ENCODE results near the gene LAIR1.

Gene LAIR1

DNA sequence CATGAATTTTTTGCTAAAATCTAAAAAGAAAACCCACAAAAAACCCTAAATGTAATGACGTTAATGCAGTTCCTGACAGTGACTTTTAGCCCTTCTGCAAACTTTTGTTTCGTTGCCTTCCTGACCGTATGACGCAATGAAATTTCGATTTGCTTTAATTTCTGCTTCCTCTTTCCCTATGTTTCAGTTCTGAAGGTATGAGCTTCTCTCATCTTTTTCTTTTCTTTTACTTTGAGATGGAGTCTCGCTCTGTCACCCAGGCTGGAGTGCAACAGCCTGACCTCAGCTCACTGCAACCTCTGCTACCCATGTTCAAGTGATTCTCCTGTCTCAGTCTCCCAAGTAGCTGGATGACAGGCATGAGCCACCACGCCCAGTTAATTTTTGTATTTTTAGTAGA, 45.7 kb downstream of the LAIR1 start:
- no peak overlapping the region for H3K14ac ChIP-seq (ENCODE audit: low read length)
- no peak overlapping the region for H4K12ac ChIP-seq (ENCODE audit: low read depth, low read length)
- no peak overlapping the region for H2AK5ac ChIP-seq (ENCODE audit: low read length)
- H3K79me1 ChIP-seq (ENCODE audit: low read length) = no peaks in the 10 kb centered on the region
- DNase-seq = peak in 1 of 2 donors; percentile 21
- no peak overlapping the region for H2AFZ ChIP-seq (ENCODE audit: insufficient read depth, low read length, poor library complexity)
- H2BK5ac ChIP-seq (ENCODE audit: low read depth, low read length, poor library complexity) = no peak overlapping the region
- H3K18ac ChIP-seq (ENCODE audit: low read length) = no peak overlapping the region
- no peaks in the 10 kb centered on the region for H3K27me3 ChIP-seq (ENCODE audit: insufficient read depth, low read length)
- H2BK12ac ChIP-seq (ENCODE audit: low read length) = no peak overlapping the region
- H3K4me2 ChIP-seq (ENCODE audit: low read length) = no peak overlapping the region
- no peaks in the 10 kb centered on the region for H3K36me3 ChIP-seq (ENCODE audit: control insufficient read depth in 1 of 2, insufficient read depth in 2 of 2, low read length in 2 of 2)
- no peak overlapping the region for H3K4me3 ChIP-seq (ENCODE audit: low read depth, low read length)
- H3K23ac ChIP-seq (ENCODE audit: low read length) = no peak overlapping the region
- H3K9ac ChIP-seq (ENCODE audit: low read length) = no peak overlapping the region
- no peak overlapping the region for H4K91ac ChIP-seq (ENCODE audit: low read depth, low read length)
- no peak overlapping the region for H3K4ac ChIP-seq (ENCODE audit: low read depth, low read length)
- H2BK120ac ChIP-seq (ENCODE audit: insufficient read depth, low read length, poor library complexity) = no peak overlapping the region
- no peaks in the 10 kb centered on the region for H3K4me1 ChIP-seq (ENCODE audit: control insufficient read depth in 1 of 2, insufficient read depth in 2 of 2, low read length in 2 of 2)
- H3K9me3 ChIP-seq (ENCODE audit: insufficient read depth, low read depth, low read length) = peaks cover 16% of the 10 kb centered on the region
- WGBS (ENCODE audit: extremely low coverage, insufficient coverage, insufficient read length) = no CpG with 5 or more reads among the region's 7 CpGs
- no peaks in the 10 kb centered on the region for H3K79me2 ChIP-seq (ENCODE audit: control insufficient read depth, insufficient read depth, low read length, poor library complexity)
- no peak overlapping the region for H3K27ac ChIP-seq (ENCODE audit: low read depth, low read length)
- H4K8ac ChIP-seq (ENCODE audit: low read depth, low read length) = no peak overlapping the region

DNA sequence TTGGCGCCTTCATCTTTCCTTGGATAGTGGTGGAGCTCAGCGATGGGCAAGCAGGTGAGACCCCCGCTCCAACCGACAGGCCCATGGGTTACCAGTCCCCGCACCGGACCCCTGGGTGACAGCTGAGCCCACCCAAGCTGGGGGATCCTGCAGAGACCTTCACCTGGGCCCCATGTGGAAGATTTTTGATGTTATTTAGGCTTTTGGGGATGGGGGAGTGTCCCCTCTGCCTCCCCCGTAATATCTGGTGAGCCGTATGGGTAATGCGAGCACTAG, 46.8 kb downstream of the LAIR1 start:
- WGBS (ENCODE audit: extremely low coverage, insufficient coverage, insufficient read length) = no CpG with 5 or more reads among the region's 9 CpGs
- Histone ChIP-seq H3K4me3 (ENCODE audit: low read depth, low read length) (no peak overlapping the region), H3K18ac (ENCODE audit: low read length) (no peak overlapping the region), H3K27me3 (ENCODE audit: insufficient read depth, low read length) (no peaks in the 10 kb centered on the region), H3K4me1 (ENCODE audit: control insufficient read depth in 1 of 2, insufficient read depth in 2 of 2, low read length in 2 of 2) (no peaks in the 10 kb centered on the region), H2BK5ac (ENCODE audit: low read depth, low read length, poor library complexity) (no peak overlapping the region), H4K12ac (ENCODE audit: low read depth, low read length) (no peak overlapping the region), H2BK120ac (ENCODE audit: insufficient read depth, low read length, poor library complexity) (no peak overlapping the region), H3K4me2 (ENCODE audit: low read length) (no peak overlapping the region), H4K8ac (ENCODE audit: low read depth, low read length) (no peak overlapping the region), H3K79me2 (ENCODE audit: control insufficient read depth, insufficient read depth, low read length, poor library complexity) (no peaks in the 10 kb centered on the region), H3K27ac (ENCODE audit: low read depth, low read length) (no peak overlapping the region), H2BK12ac (ENCODE audit: low read length) (no peak overlapping the region), H3K4ac (ENCODE audit: low read depth, low read length) (no peak overlapping the region), H3K14ac (ENCODE audit: low read length) (no peak overlapping the region), H3K79me1 (ENCODE audit: low read length) (no peaks in the 10 kb centered on the region), H3K36me3 (ENCODE audit: control insufficient read depth in 1 of 2, insufficient read depth in 2 of 2, low read length in 2 of 2) (no peaks in the 10 kb centered on the region), H4K91ac (ENCODE audit: low read depth, low read length) (no peak overlapping the region), H2AFZ (ENCODE audit: insufficient read depth, low read length, poor library complexity) (no peak overlapping the region), H3K9ac (ENCODE audit: low read length) (no peak overlapping the region), H3K23ac (ENCODE audit: low read length) (no peak overlapping the region), H3K9me3 (ENCODE audit: insufficient read depth, low read depth, low read length) (peaks cover 16% of the 10 kb centered on the region), H2AK5ac (ENCODE audit: low read length) (no peak overlapping the region)
- no peak for DNase-seq

DNA sequence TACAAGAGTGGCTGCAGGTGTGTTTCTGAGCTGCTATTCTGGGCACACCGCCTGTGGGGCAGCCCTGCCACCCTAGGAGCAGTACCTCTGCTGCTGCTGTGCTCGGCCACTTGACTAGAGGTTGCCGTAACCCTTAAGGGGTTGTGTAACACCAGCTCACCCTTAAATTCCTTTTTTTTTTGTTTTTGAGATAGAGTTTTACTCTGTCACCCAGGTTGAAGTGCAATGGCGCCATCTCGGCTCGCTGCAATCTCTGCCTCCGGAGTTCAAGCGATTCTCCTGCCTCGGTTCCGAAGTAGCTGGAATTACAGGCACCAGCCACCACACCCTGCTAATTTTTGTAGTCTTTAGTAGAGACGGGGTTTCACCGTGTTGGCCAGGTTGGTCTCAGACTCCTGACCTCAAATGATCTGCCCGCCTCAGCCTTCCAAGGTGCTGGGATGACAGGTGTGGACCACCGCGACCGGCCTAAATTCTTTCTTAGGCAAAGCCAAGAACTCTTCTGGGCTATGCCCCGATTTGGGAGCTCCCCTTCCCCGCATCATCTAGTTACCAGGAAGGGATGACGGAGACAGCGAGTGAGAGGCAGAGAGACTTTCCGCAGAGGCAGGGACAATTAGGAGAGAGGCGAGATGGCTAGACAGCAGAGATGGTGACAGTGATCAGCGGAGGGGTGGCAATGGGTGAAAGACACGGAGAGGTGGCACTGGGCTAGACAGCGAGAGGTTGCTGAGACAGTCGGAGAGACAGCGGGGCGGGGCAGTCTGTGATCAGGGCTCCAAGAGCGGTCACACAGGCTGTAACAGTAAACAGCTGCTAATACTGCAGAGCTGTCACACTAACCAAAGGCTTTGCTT, 47.4 kb downstream of the LAIR1 start:
- WGBS (ENCODE audit: extremely low coverage, insufficient coverage, insufficient read length) = no CpG with 5 or more reads among the region's 29 CpGs
- no peak for DNase-seq
- no peak overlapping the region for H3K4me2 ChIP-seq (ENCODE audit: low read length)

DNA sequence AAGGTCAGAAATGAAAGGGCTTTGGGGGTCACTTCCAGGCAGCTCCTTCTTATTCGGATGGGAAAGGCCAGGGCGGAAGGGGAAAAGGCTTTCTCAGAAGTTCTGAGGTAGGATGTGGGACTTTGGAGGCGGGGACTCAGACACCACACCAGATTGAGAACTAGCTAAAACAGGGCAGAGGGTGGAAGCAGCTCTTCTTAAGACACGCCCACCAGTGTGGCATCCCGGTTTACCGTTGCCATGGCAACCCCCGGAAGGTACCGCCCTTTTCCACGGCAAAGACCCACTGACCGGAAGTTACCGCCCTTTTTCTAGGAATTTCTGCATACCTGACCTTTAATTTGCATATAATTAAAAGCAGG, 48.0 kb downstream of the LAIR1 start:
- Histone ChIP-seq H3K36me3 (ENCODE audit: control insufficient read depth in 1 of 2, insufficient read depth in 2 of 2, low read length in 2 of 2) (no peaks in the 10 kb centered on the region), H3K9ac (ENCODE audit: low read length) (no peak overlapping the region), H2BK120ac (ENCODE audit: insufficient read depth, low read length, poor library complexity) (no peak overlapping the region), H2BK12ac (ENCODE audit: low read length) (no peak overlapping the region), H4K8ac (ENCODE audit: low read depth, low read length) (no peak overlapping the region), H4K91ac (ENCODE audit: low read depth, low read length) (no peak overlapping the region), H3K23ac (ENCODE audit: low read length) (no peak overlapping the region), H3K4me2 (ENCODE audit: low read length) (no peak overlapping the region), H2AFZ (ENCODE audit: insufficient read depth, low read length, poor library complexity) (no peak overlapping the region), H3K14ac (ENCODE audit: low read length) (no peak overlapping the region), H3K4ac (ENCODE audit: low read depth, low read length) (no peak overlapping the region), H3K4me1 (ENCODE audit: control insufficient read depth in 1 of 2, insufficient read depth in 2 of 2, low read length in 2 of 2) (no peaks in the 10 kb centered on the region), H2BK5ac (ENCODE audit: low read depth, low read length, poor library complexity) (no peak overlapping the region), H3K18ac (ENCODE audit: low read length) (no peak overlapping the region), H3K4me3 (ENCODE audit: low read depth, low read length) (no peak overlapping the region), H3K79me2 (ENCODE audit: control insufficient read depth, insufficient read depth, low read length, poor library complexity) (no peaks in the 10 kb centered on the region), H4K12ac (ENCODE audit: low read depth, low read length) (no peak overlapping the region), H3K9me3 (ENCODE audit: insufficient read depth, low read depth, low read length) (peaks cover 18% of the 10 kb centered on the region), H3K27me3 (ENCODE audit: insufficient read depth, low read length) (no peaks in the 10 kb centered on the region), H3K27ac (ENCODE audit: low read depth, low read length) (no peak overlapping the region), H2AK5ac (ENCODE audit: low read length) (no peak overlapping the region), H3K79me1 (ENCODE audit: low read length) (no peaks in the 10 kb centered on the region)
- WGBS (ENCODE audit: extremely low coverage, insufficient coverage, insufficient read length) = no CpG with 5 or more reads among the region's 11 CpGs
- DNase-seq = no peak

More for the DNA sequence above, 47.4 kb downstream of the LAIR1 start:
- H3K79me2 ChIP-seq (ENCODE audit: control insufficient read depth, insufficient read depth, low read length, poor library complexity) = no peaks in the 10 kb centered on the region
- H3K79me1 ChIP-seq (ENCODE audit: low read length) = no peaks in the 10 kb centered on the region
- no peak overlapping the region for H3K4ac ChIP-seq (ENCODE audit: low read depth, low read length)
- no peak overlapping the region for H3K9ac ChIP-seq (ENCODE audit: low read length)
- no peak overlapping the region for H4K8ac ChIP-seq (ENCODE audit: low read depth, low read length)
- H3K27ac ChIP-seq (ENCODE audit: low read depth, low read length) = no peak overlapping the region
- H3K4me1 ChIP-seq (ENCODE audit: control insufficient read depth in 1 of 2, insufficient read depth in 2 of 2, low read length in 2 of 2) = no peaks in the 10 kb centered on the region
- H4K12ac ChIP-seq (ENCODE audit: low read depth, low read length) = no peak overlapping the region
- H2AK5ac ChIP-seq (ENCODE audit: low read length) = no peak overlapping the region
- no peaks in the 10 kb centered on the region for H3K27me3 ChIP-seq (ENCODE audit: insufficient read depth, low read length)
- H3K23ac ChIP-seq (ENCODE audit: low read length) = no peak overlapping the region
- no peak overlapping the region for H3K4me3 ChIP-seq (ENCODE audit: low read depth, low read length)
- no peak overlapping the region for H2BK12ac ChIP-seq (ENCODE audit: low read length)
- H2BK5ac ChIP-seq (ENCODE audit: low read depth, low read length, poor library complexity) = no peak overlapping the region
- no peak overlapping the region for H4K91ac ChIP-seq (ENCODE audit: low read depth, low read length)
- no peak overlapping the region for H2AFZ ChIP-seq (ENCODE audit: insufficient read depth, low read length, poor library complexity)
- no peak overlapping the region for H2BK120ac ChIP-seq (ENCODE audit: insufficient read depth, low read length, poor library complexity)
- peaks cover 18% of the 10 kb centered on the region for H3K9me3 ChIP-seq (ENCODE audit: insufficient read depth, low read depth, low read length)
- H3K14ac ChIP-seq (ENCODE audit: low read length) = no peak overlapping the region
- H3K36me3 ChIP-seq (ENCODE audit: control insufficient read depth in 1 of 2, insufficient read depth in 2 of 2, low read length in 2 of 2) = no peaks in the 10 kb centered on the region
- no peak overlapping the region for H3K18ac ChIP-seq (ENCODE audit: low read length)
